Neuronal stem cell (in vitro differentiated cells): Measurements from ENCODE around the gene ETFB.

Experiments
- DNase-seq: peaks from one replicate; pipeline ENCODE4 v3.0.0-alpha.2; 2013; ENCODE audit warnings: low spot score
- H2AFZ ChIP-seq: one replicate; pipeline ENCODE4 v1.6.1; 2013; ENCODE audit warnings: mild to moderate bottlenecking, low read length, inconsistent platforms
- H2AK5ac ChIP-seq: 2 replicates; pipeline ENCODE4 v1.6.1; 2013; ENCODE audit warnings: low read depth, mild to moderate bottlenecking, inconsistent platforms, low read length, moderate library complexity, mixed read lengths
- H2BK120ac ChIP-seq: 2 replicates; pipeline ENCODE4 v1.6.1; 2013; ENCODE audit warnings: low read depth, mild to moderate bottlenecking, inconsistent platforms, low read length, moderate library complexity, mixed read lengths
- H2BK12ac ChIP-seq: one replicate; pipeline ENCODE4 v1.6.1; 2013; ENCODE audit warnings: low read length, inconsistent platforms
- H2BK15ac ChIP-seq: 2 replicates; pipeline ENCODE4 v1.6.1; 2013; ENCODE audit warnings: mild to moderate bottlenecking, low read length, inconsistent platforms, mixed read lengths
- H2BK5ac ChIP-seq: one replicate; pipeline ENCODE4 v1.6.1; 2013; ENCODE audit warnings: inconsistent platforms, mild to moderate bottlenecking, low read length, moderate library complexity
- H3K14ac ChIP-seq: one replicate; pipeline ENCODE4 v1.6.1; 2013; ENCODE audit warnings: low read length, inconsistent platforms
- H3K18ac ChIP-seq: 2 replicates; pipeline ENCODE4 v1.6.1; 2013; ENCODE audit warnings: low read length, inconsistent platforms
- H3K23ac ChIP-seq: 2 replicates; pipeline ENCODE4 v1.6.1; 2013; ENCODE audit warnings: low read depth, mild to moderate bottlenecking, mixed read lengths, low read length, inconsistent platforms; ENCODE audit not compliant: poor library complexity
- H3K27ac ChIP-seq: replicated peaks from 3 replicates; pipeline ENCODE4 v1.5.1; 2013; ENCODE audit warnings: low read length, inconsistent platforms
- H3K27me3 ChIP-seq, 3 experiments: 2 replicates each; pipeline ENCODE4 v1.6.1; 2013; ENCODE audit warnings: low read length in 3 of 3, mild to moderate bottlenecking in 2 of 3, inconsistent platforms in 1 of 3, low read depth in 1 of 3, mixed read lengths in 1 of 3, moderate library complexity in 1 of 3; ENCODE audit not compliant: control insufficient read depth in 3 of 3, insufficient read depth in 3 of 3
- H3K36me3 ChIP-seq, 2 donors: replicated peaks in 1 of 2; 2 replicates each; pipeline ENCODE4 v1.6.1; 2013; ENCODE audit warnings: low read length in 2 of 2; ENCODE audit not compliant: control insufficient read depth in 2 of 2, insufficient read depth in 2 of 2
- H3K4ac ChIP-seq: 2 replicates; pipeline ENCODE4 v1.6.1; 2013; ENCODE audit warnings: inconsistent platforms, mild to moderate bottlenecking, low read length, moderate library complexity
- H3K4me1 ChIP-seq, 2 donors: 1 replicate in 1 of 2; 2 replicates in 1 of 2; pipeline ENCODE4 v1.6.1; 2013; ENCODE audit warnings: low read length in 2 of 2, low read depth in 1 of 2; ENCODE audit not compliant: control insufficient read depth in 2 of 2, insufficient read depth in 1 of 2
- H3K4me2 ChIP-seq: one replicate; pipeline ENCODE4 v1.6.1; 2013; ENCODE audit warnings: mild to moderate bottlenecking, low read length, inconsistent platforms; ENCODE audit not compliant: insufficient read depth, poor library complexity, severe bottlenecking
- H3K4me3 ChIP-seq, 2 donors: 2 replicates each; pipeline ENCODE4 v1.5.1; 2013; ENCODE audit warnings: low read length in 2 of 2, mild to moderate bottlenecking in 2 of 2, inconsistent platforms in 1 of 2, moderate library complexity in 1 of 2
- H3K79me1 ChIP-seq: one replicate; pipeline ENCODE4 v1.6.1; 2013; ENCODE audit warnings: low read depth, mild to moderate bottlenecking, inconsistent platforms, low read length, moderate library complexity
- H3K9ac ChIP-seq: one replicate; pipeline ENCODE4 v1.6.1; 2013; ENCODE audit warnings: mild to moderate bottlenecking, low read depth, low read length, inconsistent platforms; ENCODE audit not compliant: poor library complexity
- H3K9me3 ChIP-seq, 2 donors: replicated peaks in 1 of 2; 2 replicates each; pipeline versions ENCODE3 to v1.6.1; 2013; ENCODE audit warnings: low read length in 2 of 2, mild to moderate bottlenecking in 2 of 2, inconsistent platforms in 1 of 2, low read depth in 1 of 2, mixed read lengths in 1 of 2, moderate library complexity in 1 of 2; ENCODE audit not compliant: control insufficient read depth in 2 of 2, insufficient read depth in 1 of 2
- H4K8ac ChIP-seq: one replicate; pipeline ENCODE4 v1.6.1; 2013; ENCODE audit warnings: low read depth, mild to moderate bottlenecking, inconsistent platforms, low read length, moderate library complexity
- H4K91ac ChIP-seq: one replicate; pipeline ENCODE4 v1.6.1; 2013; ENCODE audit warnings: low read length, low read depth, mild to moderate bottlenecking, inconsistent platforms; ENCODE audit not compliant: poor library complexity
- WGBS, 2 donors: extraction: QIAGEN DNeasy Blood & Tissue Kit; methylation state at CpG; one replicate each; pipeline ENCODE4 v1.1.7; 2013; ENCODE audit warnings: missing lambda C conversion rate in 2 of 2, mixed read lengths in 1 of 2; ENCODE audit not compliant: insufficient read length in 2 of 2, insufficient replicate concordance in 1 of 2; ENCODE audit errors: extremely low coverage in 2 of 2; 5-methylcytosine and 5-hydroxymethylcytosine counted together

Gene ETFB

DNA sequence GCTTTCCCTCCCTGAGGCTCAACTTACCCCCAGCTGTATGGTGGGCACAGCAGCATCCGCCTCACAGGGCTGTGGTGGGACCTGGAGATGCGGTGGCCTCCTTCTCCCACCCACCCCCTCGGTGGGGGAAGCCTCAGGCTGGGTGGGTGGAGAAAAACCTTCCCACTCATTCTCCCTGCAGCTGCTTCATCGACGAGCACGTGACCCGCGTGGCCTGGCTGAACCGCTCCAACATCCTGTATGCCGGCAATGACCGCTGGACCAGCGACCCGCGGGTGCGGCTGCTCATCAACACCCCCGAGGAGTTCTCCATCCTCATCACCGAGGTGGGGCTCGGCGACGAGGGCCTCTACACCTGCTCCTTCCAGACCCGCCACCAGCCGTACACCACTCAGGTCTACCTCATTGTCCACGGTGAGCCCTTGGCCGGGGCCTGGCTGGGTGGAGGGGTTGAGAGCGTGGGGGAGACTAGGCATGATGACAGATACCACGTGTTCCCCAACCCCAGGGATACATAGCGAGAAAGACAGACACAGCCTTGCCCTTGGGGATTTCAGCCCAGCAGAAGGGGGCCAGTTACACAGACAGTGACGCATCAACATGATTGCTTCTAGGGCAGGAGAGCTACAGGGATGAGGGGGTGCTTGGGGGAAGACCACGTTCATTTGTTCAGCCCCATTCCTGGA is 42.6 kb downstream of the ETFB start:
- Histone ChIP-seq H3K23ac (peak overlapping the region; percentile 49), H3K14ac (no peak overlapping the region), H3K27ac (no peak overlapping the region), H3K4ac (no peak overlapping the region), H2BK15ac (no peak overlapping the region), H2BK120ac (no peak overlapping the region), H3K18ac (peak overlapping the region; percentile 51), H3K4me2 (no peak overlapping the region), H3K79me1 (peaks cover 7% of the 10 kb centered on the region), H3K36me3 (no peaks in the 10 kb centered on the region), H2AFZ (no peak overlapping the region), H2BK5ac (no peak overlapping the region), H3K9ac (no peak overlapping the region), H3K27me3 (peaks cover 0 to 21% (median 3%) of the 10 kb centered on the region in 3 experiments), H2BK12ac (no peak overlapping the region), H3K4me3 (no peak overlapping the region), H2AK5ac (no peak overlapping the region), H4K91ac (no peak overlapping the region), H4K8ac (no peak overlapping the region), H3K4me1 (peaks cover 0 to 3% of the 10 kb centered on the region in 2 donors), H3K9me3 (peaks cover 0 to 2% of the 10 kb centered on the region in 2 donors)
- no CpG with 5 or more reads among the region's 29 CpGs for WGBS, 2 donors
- DNase-seq, result no peak

DNA sequence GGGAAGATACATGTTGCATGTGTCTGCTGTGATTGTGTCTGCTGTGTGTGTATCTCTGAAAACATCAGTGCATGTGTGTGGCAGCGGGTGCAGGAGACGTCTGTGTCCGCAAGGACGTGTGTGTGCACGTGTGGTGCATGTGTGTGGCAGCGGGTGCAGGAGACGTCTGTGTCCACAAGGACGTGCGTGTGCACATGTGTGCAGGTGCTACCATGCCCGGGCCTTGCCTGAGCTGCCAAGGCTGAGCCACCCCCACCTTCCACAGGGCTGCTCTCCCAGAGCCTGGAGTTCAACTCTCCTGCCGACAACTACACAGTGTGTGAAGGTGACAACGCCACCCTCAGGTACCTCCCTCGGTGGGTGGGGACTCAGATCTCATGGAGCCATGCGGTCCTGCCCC is 44.4 kb downstream of the ETFB start:
- H4K91ac ChIP-seq, result no peak overlapping the region
- no peak overlapping the region for H4K8ac ChIP-seq
- no peak overlapping the region for H2BK5ac ChIP-seq
- H3K4me1 ChIP-seq, result no peaks in the 10 kb centered on the region
- DNase-seq, result no peak
- H3K27ac ChIP-seq, result no peak overlapping the region
- peak overlapping the region; percentile 47 for H2BK15ac ChIP-seq
- H2BK120ac ChIP-seq, result no peak overlapping the region
- H3K27me3 ChIP-seq, result peaks cover 0 to 19% (median 0%) of the 10 kb centered on the region in 3 experiments
- H3K23ac ChIP-seq, result peak overlapping the region; percentile 45
- peak overlapping the region; percentile 33 for H3K18ac ChIP-seq
- H2BK12ac ChIP-seq, result peak overlapping the region; percentile 50
- H2AK5ac ChIP-seq, result no peak overlapping the region
- H3K14ac ChIP-seq, result peak overlapping the region; percentile 91
- WGBS, 2 donors, result no CpG with 5 or more reads among the region's 14 CpGs
- no peak overlapping the region for H3K4ac ChIP-seq
- H3K9me3 ChIP-seq, result peaks cover 0 to 2% of the 10 kb centered on the region in 2 donors
- no peak overlapping the region for H3K4me3 ChIP-seq
- H3K79me1 ChIP-seq, result peaks cover 7% of the 10 kb centered on the region
- H3K4me2 ChIP-seq, result no peak overlapping the region
- H3K9ac ChIP-seq, result no peak overlapping the region
- no peaks in the 10 kb centered on the region for H3K36me3 ChIP-seq
- no peak overlapping the region for H2AFZ ChIP-seq

DNA sequence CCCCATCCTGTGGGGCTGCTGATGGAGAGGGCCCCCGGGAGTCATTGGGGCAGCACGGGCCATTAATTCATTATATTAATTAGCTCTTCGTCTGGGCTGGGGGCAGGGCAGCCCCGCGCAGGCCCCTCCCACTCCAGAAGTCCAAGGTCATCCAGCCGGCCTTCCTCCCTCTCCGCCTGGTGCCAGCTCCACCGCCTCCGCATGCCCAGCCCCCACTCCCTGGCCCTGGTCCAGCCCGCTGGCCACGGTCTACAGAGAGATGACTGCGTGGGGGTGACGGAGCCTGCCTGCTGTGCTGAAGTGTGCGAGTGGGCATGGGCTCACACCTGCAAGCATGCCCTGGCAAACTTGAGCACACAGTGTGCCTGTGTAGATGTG is 45.9 kb downstream of the ETFB start:
- Histone ChIP-seq H2AFZ (no peak overlapping the region), H3K9ac (no peak overlapping the region), H2BK12ac (no peak overlapping the region), H3K23ac (no peak overlapping the region), H3K4me2 (no peak overlapping the region), H3K36me3 (no peaks in the 10 kb centered on the region), H2BK5ac (no peak overlapping the region), H3K79me1 (peaks cover 7% of the 10 kb centered on the region), H2BK15ac (no peak overlapping the region), H2AK5ac (peak overlapping the region; percentile 60), H4K8ac (no peak overlapping the region), H3K4me3 (no peak overlapping the region), H3K4me1 (no peaks in the 10 kb centered on the region), H3K27me3 (peaks cover 0 to 12% (median 0%) of the 10 kb centered on the region in 3 experiments), H3K9me3 (peaks cover 0 to 2% of the 10 kb centered on the region in 2 donors), H3K27ac (no peak overlapping the region), H4K91ac (no peak overlapping the region), H2BK120ac (no peak overlapping the region), H3K14ac (peak overlapping the region; percentile 63), H3K18ac (peak overlapping the region; percentile 52), H3K4ac (no peak overlapping the region)
- whole genome bisulfite sequencing, 2 donors, result no CpG with 5 or more reads among the region's 14 CpGs
- no peak for DNase-seq

DNA sequence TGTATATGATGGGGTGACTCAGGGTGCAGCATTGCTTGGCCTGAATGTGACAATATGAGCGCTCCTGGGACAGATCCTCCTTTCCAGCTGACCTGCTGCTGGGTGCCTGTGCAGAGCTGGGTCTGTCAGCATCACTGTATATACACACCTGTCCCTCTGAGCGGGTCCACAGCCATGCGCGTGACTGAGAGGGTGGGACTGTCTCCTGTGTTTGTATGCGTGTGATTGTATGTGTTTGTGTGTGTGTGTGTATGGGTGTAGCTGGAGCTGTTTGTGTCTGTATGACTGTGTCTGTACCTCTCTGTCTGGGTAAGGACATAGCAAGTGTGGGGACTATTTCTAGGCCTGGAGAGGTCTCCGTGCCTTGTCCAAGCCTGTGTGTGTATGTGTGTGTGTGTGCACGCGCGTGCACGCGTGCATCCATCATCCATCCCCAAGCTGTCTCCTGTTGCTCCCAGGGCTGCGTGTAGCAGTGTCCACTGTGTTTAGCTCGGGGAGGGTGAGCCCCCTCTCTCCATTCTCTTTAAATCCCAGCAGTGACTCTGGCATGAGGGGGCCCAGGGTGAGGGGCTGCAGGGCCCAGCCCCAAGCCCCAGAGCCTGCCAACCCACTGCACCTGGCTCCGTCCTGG is 46.4 kb downstream of the ETFB start:
- no peak overlapping the region for H4K91ac ChIP-seq
- peak overlapping the region; percentile 60 for H2AK5ac ChIP-seq
- no peak overlapping the region for H4K8ac ChIP-seq
- H3K36me3 ChIP-seq, result no peaks in the 10 kb centered on the region
- WGBS, 2 donors, result no CpG with 5 or more reads among the region's 14 CpGs
- H3K27ac ChIP-seq, result no peak overlapping the region
- no peak overlapping the region for H2BK12ac ChIP-seq
- H3K79me1 ChIP-seq, result peaks cover 7% of the 10 kb centered on the region
- no peak overlapping the region for H2BK120ac ChIP-seq
- H3K4me3 ChIP-seq, result peak overlapping the region in 1 of 2 donors; percentile 22
- no peak overlapping the region for H3K14ac ChIP-seq
- peak overlapping the region; percentile 55 for H3K9ac ChIP-seq
- H3K9me3 ChIP-seq, result peaks cover 0 to 2% of the 10 kb centered on the region in 2 donors
- H3K27me3 ChIP-seq, result peaks cover 0 to 12% (median 0%) of the 10 kb centered on the region in 3 experiments
- DNase-seq, result no peak
- H2BK15ac ChIP-seq, result no peak overlapping the region
- no peak overlapping the region for H2BK5ac ChIP-seq
- no peak overlapping the region for H3K4me2 ChIP-seq
- no peak overlapping the region for H3K18ac ChIP-seq
- H3K23ac ChIP-seq, result peak overlapping the region; percentile 61
- no peaks in the 10 kb centered on the region for H3K4me1 ChIP-seq
- no peak overlapping the region for H2AFZ ChIP-seq
- no peak overlapping the region for H3K4ac ChIP-seq
